ENCODE data around the gene SYNE2. TPM values are rescaled to one million over a fixed set of nuclear protein-coding genes. Genes with fewer than 3 reads are reported as not detected.

SYNE2 gene
- 8.9 to 11.4 TPM (median 9.7 TPM) in 5 replicates for total RNA-seq (2022; extraction: Qiagen RNA extraction; ENCODE audit: low read depth)

GRCh38 chr14:63852817-63853731 is at the start of gene SYNE2:
SYNE2 (plus strand) TSS chr14:63853004; CDS start chr14:63909149, 56,145 bp downstream.

Other genes with a start within 250 kb of the SYNE2 start
- gene WDR89, start 211.1 kb upstream of the SYNE2 start, total RNA-seq (2022; extraction: Qiagen RNA extraction; ENCODE audit: low read depth) = 10.0 to 12.1 TPM (median 10.7 TPM) in 5 replicates
- gene SGPP1, start 124.9 kb upstream of the SYNE2 start, total RNA-seq (2022; extraction: Qiagen RNA extraction; ENCODE audit: low read depth) = 12.9 to 16.9 TPM (median 15.1 TPM) in 5 replicates

Data from A549 treated with CpdA at 1 μM for 4 hours (cell line).